SH-SY5Y (cell line): Measurements from ENCODE around the gene FREM1.

Experiments used
- GATA2 ChIP-seq: IDR thresholded peaks from 2 replicates; pipeline ENCODE4 v1.6.1; 2011; ENCODE audit warnings: mild to moderate bottlenecking, low read depth, low read length
- GATA3 ChIP-seq: IDR thresholded peaks from 2 replicates; pipeline ENCODE4 v1.6.1; 2011; ENCODE audit warnings: low read depth, mild to moderate bottlenecking, low read length, moderate library complexity

DNA sequence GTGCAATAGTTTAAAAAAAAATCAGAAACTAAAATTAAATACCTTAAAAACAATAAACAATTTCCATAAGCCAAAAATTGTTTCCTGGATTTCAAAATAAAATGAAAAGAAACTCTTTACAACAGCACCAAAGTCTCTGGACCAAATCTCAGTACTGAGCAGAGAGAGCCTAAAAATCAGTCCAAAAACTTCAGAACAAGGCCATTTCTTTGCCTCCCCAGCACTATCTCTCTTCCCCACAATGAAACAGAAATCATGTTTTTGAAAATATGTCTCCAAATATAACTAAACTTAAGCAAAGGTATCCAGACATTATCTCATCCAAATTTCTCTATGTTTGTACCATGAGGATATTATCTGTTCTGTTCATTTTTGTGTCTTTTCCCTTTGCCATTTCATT, 1.0 kb downstream of the FREM1 start:
- TF ChIP-seq GATA3 = no peak
- no peak for TF ChIP-seq GATA2
